CD4-positive, alpha-beta T cell treated with Interleukin-2 at 100 ng/mL for 4 hours (primary cell): Measurements from ENCODE around the gene DTX3.
"Not testable (repeated sequence)": the region's sequence is repeated elsewhere in the genome, so short reads cannot be mapped to it uniquely, and the experiment has no call there.

Experiments
- DNase-seq: peaks from one replicate; pipeline ENCODE4 v3.0.0-alpha.2; 2020; ENCODE audit warnings: low spot score

Gene DTX3

GRCh38 chr12:57632073-57632957, 27.7 kb downstream of the DTX3 start:
- DNase-seq: no peak

GRCh38 chr12:57632958-57633840, 28.6 kb downstream of the DTX3 start, which contains the start of gene B4GALNT1:
Gene B4GALNT1, minus strand, starts transcription at chr12:57633201. Its CDS starts 1,069 bp downstream, at chr12:57632132.
- DNase-seq: peak; percentile 59

DNA sequence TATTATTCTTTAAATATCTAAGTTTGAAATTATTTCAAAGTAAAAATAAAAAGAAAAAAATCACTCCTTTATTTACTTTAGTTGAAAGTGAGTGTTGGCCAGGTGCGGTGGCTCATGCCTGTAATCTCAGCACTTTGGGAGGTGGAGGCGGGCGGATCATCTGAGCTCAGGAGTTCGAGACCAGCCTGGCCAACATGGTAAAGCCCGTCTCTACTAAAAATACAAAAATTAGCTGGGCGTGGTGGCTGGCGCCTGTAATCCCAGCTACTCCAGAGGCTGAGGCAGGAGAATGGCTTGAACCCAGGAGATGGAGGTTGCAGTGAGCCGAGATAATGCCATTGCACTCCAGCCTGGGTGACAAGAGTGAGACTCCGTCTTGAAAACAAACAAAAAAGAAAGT, 32.1 kb downstream of the DTX3 start:
- DNase-seq: not testable (repeated sequence)

DNA sequence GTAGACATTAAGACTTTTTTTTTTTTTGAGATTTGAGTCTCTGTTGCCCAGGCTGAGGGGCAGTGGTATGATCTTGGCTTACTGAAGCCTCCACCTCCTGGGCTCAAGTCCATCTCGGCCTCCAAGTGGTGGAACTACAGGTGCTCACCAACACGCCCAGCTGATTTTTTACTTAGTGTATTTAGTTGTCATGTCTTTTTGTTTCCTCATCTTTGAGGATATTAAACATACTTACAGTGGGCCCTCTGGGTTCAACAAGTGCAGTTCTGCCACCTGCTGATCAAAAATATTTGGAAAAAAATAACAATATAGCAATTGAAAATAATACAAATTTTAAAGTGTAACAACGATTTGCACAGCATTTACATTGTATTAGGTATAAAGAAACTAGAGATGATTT, 32.7 kb downstream of the DTX3 start:
- no peak for DNase-seq

GRCh38 chr12:57638096-57638495, 33.5 kb downstream of the DTX3 start:
- DNase-seq: no peak

DNA sequence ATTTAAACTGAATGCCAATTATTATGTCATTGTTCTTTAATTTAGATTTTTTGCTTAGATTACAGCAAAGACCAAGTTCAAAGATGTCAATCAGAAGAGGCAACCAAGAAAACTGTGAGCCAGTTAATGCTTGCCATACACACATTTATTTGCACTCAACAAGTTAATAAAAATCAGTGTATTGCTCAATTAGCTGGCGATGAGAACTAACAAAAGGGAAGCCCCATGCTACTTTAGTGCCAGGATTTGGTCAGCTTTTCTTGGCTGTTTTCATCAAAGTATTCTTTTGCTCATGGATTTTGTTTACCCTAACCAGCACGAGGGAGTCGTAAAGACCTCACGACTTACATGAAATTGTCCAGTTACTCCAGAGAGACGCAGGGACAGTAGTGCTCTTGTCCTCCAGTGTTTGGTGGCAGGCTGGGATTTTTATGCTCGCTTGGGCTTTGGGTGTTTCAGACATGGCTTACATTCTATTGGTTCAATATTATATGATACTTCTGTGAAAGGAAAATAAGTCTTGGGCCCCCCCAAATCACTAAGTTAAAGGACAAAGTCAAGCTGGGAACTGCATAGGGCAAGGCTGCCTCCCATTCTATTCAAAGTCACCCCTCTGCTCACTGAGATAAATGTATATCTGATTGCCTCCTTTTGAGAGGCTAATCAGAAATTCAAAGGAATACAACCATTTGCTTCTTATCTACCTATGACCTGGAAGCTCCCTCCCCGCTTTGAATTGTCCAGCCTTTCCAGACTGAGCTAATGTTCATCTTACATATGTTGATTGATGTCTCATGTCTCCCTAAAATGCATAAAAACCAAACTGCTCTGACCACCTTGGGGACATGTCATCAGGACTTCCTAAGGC, 35.8 kb downstream of the DTX3 start:
- no peak for DNase-seq

- no peak for DNase-seq
Observed at GRCh38 chr12:57641699-57642442, 37.2 kb downstream of the DTX3 start.

- not testable (repeated sequence) for DNase-seq
Observed at GRCh38 chr12:57645990-57646658, 41.5 kb downstream of the DTX3 start.

GRCh38 chr12:57646659-57647049, 42.0 kb downstream of the DTX3 start:
- not testable (repeated sequence) for DNase-seq

DNA sequence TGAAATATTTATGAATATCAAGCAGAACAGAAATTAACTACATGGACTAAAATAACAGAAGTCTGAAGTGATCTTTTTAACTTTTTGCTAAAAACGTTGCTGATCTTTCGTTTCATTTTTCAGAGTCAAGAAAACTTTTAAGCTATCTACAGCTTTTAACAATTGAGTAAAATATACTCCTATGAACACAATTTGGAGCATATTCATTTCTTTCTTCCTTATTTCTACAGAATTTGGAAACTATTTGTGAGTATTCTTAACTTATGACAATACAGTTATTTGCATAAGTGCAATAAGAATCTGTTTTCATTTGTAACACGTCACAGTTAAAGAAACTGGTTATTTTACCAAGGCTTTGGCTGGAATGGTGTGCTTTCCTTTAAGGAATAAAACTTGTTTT, 49.4 kb downstream of the DTX3 start:
- no peak for DNase-seq

GRCh38 chr12:57655541-57656240, 51.1 kb downstream of the DTX3 start:
- no peak for DNase-seq

DNA sequence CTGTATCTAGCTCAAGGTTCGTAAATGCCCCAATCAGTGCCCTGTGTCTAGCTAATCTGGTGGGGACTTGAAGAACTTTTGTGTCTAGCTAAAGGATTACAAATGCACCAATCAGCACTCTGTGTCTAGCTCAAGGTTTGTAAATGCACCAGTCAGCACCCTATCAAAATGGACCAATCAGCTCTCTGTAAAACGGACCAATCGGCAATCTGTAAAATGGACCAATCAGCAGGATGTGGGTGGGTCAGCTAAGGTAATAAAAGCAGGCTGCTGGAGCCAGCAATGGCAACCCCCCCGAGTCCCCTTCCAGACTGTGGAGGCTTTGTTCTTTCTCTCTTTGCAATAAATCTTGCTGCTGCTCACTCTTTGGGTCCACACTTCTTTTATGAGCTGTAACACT, 51.8 kb downstream of the DTX3 start:
- not testable (repeated sequence) for DNase-seq

GRCh38 chr12:57657744-57658143, 53.1 kb downstream of the DTX3 start:
- DNase-seq: no peak

DNA sequence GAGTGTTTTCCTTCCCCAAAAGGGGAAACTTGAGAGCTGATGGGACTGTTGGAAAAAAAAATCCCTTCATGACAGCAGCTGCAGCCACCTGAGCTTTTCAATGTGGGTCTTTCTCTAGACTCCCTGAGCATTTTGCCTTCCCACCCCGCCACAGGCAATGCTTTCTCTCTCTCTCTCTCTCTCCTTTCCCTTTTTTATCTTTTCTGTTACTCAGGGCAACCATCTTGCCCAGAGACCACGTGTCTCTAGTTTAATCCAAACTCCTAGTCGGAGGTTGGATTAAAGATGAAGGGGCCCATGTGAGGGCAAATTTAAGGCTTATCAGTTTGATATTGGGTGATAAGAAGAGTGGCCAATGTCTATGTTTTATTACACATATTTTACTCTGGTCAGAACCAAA, 54.3 kb downstream of the DTX3 start:
- no peak for DNase-seq
